HL-60 (cell line): ENCODE results near the gene RALB.

Source experiments
- GABPA ChIP-seq: IDR thresholded peaks from 2 replicates; pipeline ENCODE4 v1.6.1; 2012; ENCODE audit warnings: low read depth
- POLR2AphosphoS5 ChIP-seq: IDR thresholded peaks from 2 replicates; pipeline ENCODE4 v1.6.1; 2012; ENCODE audit warnings: low read depth
- TF ChIP-seq, protein P1 (sequence below): IDR thresholded peaks from one replicate; pipeline ENCODE4 v1.5.1; 2011; ENCODE audit warnings: low read length, control low read depth, inconsistent platforms; ENCODE audit not compliant: insufficient read depth

DNA sequence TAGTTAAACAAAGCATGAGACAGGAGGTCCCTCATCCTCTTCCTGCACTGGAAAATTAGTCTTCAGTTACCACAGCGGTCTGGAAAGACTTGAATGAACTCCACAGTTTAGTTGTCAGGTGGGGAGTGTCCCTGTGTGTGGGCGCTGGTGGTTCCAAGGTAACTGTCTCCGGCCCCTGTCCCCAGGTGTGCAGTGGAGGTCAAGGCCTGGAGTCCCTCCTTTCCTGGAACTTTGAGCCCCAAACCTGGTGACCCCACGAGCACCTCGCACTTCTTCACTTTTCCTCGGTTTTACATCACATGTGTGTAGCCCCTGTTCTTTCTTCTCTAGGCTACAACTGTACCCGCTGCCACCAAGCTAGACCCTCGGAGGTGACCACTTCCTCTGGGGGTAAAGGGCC lies 65.3 kb downstream of the RALB start:
- no peak for TF ChIP-seq POLR2AphosphoS5
- TF ChIP-seq GABPA: no peak
- TF ChIP-seq, protein P1, sequence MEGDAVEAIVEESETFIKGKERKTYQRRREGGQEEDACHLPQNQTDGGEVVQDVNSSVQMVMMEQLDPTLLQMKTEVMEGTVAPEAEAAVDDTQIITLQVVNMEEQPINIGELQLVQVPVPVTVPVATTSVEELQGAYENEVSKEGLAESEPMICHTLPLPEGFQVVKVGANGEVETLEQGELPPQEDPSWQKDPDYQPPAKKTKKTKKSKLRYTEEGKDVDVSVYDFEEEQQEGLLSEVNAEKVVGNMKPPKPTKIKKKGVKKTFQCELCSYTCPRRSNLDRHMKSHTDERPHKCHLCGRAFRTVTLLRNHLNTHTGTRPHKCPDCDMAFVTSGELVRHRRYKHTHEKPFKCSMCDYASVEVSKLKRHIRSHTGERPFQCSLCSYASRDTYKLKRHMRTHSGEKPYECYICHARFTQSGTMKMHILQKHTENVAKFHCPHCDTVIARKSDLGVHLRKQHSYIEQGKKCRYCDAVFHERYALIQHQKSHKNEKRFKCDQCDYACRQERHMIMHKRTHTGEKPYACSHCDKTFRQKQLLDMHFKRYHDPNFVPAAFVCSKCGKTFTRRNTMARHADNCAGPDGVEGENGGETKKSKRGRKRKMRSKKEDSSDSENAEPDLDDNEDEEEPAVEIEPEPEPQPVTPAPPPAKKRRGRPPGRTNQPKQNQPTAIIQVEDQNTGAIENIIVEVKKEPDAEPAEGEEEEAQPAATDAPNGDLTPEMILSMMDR: no peak
